B cell (primary cell): ENCODE measurements around the gene CSF1. TPM values are rescaled to one million over a fixed set of nuclear protein-coding genes. Genes with fewer than 3 reads are reported as not detected.

ENCODE experiments used
- ATAC-seq: fragments of 200-7000 bp; cut with Tn5 transposase; one replicate; pipeline ENCODE4 v1.10.0; 2021; ENCODE audit warnings: low read depth, mild to moderate bottlenecking, moderate number of reproducible peaks, moderate library complexity
- CTCF ChIA-PET: fragments of 350-600 bp; sonication (Branson Sonifier 250); formaldehyde crosslinking; loops from one replicate; lab custom pipeline; 2021; ENCODE audit warnings: antibody characterized with exemption, inconsistent platforms; lab: Charles Lee
- POLR2A ChIA-PET: fragments of 350-600 bp; sonication (Branson Sonifier 250); formaldehyde crosslinking; loops from one replicate; lab custom pipeline; 2021; ENCODE audit warnings: antibody characterized with exemption; lab: Charles Lee
- DNase-seq: peaks from one replicate; pipeline ENCODE4 v3.0.0; 2013
- H2AFZ ChIP-seq: 2 replicates; pipeline ENCODE4 v1.6.1; 2012; ENCODE audit warnings: mild to moderate bottlenecking, low read depth, low read length; ENCODE audit not compliant: insufficient read depth, poor library complexity, severe bottlenecking
- H3K27ac ChIP-seq, 2 donors: 1 replicate in 1 of 2; 2 replicates in 1 of 2; pipeline ENCODE4 v1.5.1; 2012 to 2013; ENCODE audit warnings: low read length in 2 of 2, mild to moderate bottlenecking in 2 of 2, moderate library complexity in 1 of 2
- H3K27me3 ChIP-seq, 4 experiments: fragments of 200-600 bp in 1 of 4; sonication (generic) in 1 of 4; replicated peaks in 1 of 4; 1 replicate in 2 of 4; 2 replicates in 2 of 4; pipeline versions ENCODE4 v1.6.1 to v1.7.0; 2013 to 2016; ENCODE audit warnings: low read length in 3 of 4, mild to moderate bottlenecking in 2 of 4, mixed read lengths in 1 of 4, moderate library complexity in 1 of 4; ENCODE audit not compliant: insufficient read depth in 4 of 4, control insufficient read depth in 3 of 4; ENCODE audit errors: control extremely low read depth in 1 of 4
- H3K36me3 ChIP-seq, 2 experiments: replicated peaks in 1 of 2; 1 replicate in 1 of 2; 2 replicates in 1 of 2; pipeline versions ENCODE4 v1.6.1 to v1.7.1; 2013; ENCODE audit warnings: low read length in 1 of 2; ENCODE audit not compliant: insufficient read depth in 2 of 2, control insufficient read depth in 1 of 2; ENCODE audit errors: control extremely low read depth in 1 of 2, extremely low read depth in 1 of 2
- H3K4me1 ChIP-seq, 2 donors: fragments of 200-600 bp in 1 of 2; sonication (generic) in 1 of 2; 1 replicate in 1 of 2; 2 replicates in 1 of 2; pipeline versions ENCODE4 v1.5.1 to v1.6.1; 2013 to 2017; ENCODE audit warnings: low read length in 2 of 2; ENCODE audit not compliant: control insufficient read depth in 2 of 2, insufficient read depth in 2 of 2
- H3K4me2 ChIP-seq: replicated peaks from 2 replicates; pipeline ENCODE3; 2012; ENCODE audit warnings: mild to moderate bottlenecking, low read depth, low read length; ENCODE audit not compliant: poor library complexity, severe bottlenecking
- H3K4me3 ChIP-seq, 5 experiments: fragments of 200-600 bp in 1 of 5; sonication (generic) in 1 of 5; 1 replicate in 3 of 5; 2 replicates in 2 of 5; pipeline versions ENCODE4 v1.5.1 to v1.7.0; 2011 to 2016; ENCODE audit warnings: low read length in 4 of 5, mild to moderate bottlenecking in 4 of 5, low read depth in 2 of 5, control low read depth in 1 of 5, moderate library complexity in 1 of 5; ENCODE audit not compliant: insufficient read depth in 1 of 5; ENCODE audit errors: control extremely low read depth in 1 of 5, extremely low read depth in 1 of 5
- H3K79me2 ChIP-seq: fragments of 200-600 bp; sonication (generic); one replicate; pipeline ENCODE4 v1.6.0; 2016; ENCODE audit warnings: low read length; ENCODE audit not compliant: control insufficient read depth, insufficient read depth
- H3K9ac ChIP-seq: fragments of 200-600 bp; sonication (generic); 2 replicates; pipeline ENCODE4 v1.6.1; 2017; ENCODE audit warnings: mild to moderate bottlenecking, low read length, moderate library complexity
- H3K9me3 ChIP-seq, 3 donors: one replicate each; pipeline versions ENCODE4 v1.6.1 to v1.7.1; 2013; ENCODE audit warnings: low read length in 2 of 3; ENCODE audit not compliant: control insufficient read depth in 2 of 3, insufficient read depth in 1 of 3; ENCODE audit errors: control extremely low read depth in 1 of 3
- H4K20me1 ChIP-seq: 2 replicates; pipeline ENCODE4 v1.6.0; 2012; ENCODE audit warnings: mild to moderate bottlenecking, low read length; ENCODE audit not compliant: insufficient read depth, control insufficient read depth, poor library complexity, severe bottlenecking
- H3K27ac Mint-ChIP-seq: one replicate; pipeline ENCODE4 v1.8.0; 2021; ENCODE audit warnings: mixed read lengths
- H3K27me3 Mint-ChIP-seq: one replicate; pipeline ENCODE4 v1.8.0; 2021; ENCODE audit warnings: mixed read lengths
- H3K4me1 Mint-ChIP-seq: one replicate; pipeline ENCODE4 v1.8.0; 2021; ENCODE audit warnings: mixed read lengths
- H3K4me3 Mint-ChIP-seq: one replicate; pipeline ENCODE4 v1.8.0; 2021; ENCODE audit warnings: mixed read lengths
- H3K9me3 Mint-ChIP-seq: one replicate; pipeline ENCODE4 v1.8.0; 2022; ENCODE audit warnings: mixed read lengths; ENCODE audit not compliant: insufficient read depth
- CTCF ChIP-seq: fragments of 200-600 bp; IDR thresholded peaks from one replicate; pipeline ENCODE4 v1.8.0; 2022; ENCODE audit warnings: antibody characterized with exemption, mild to moderate bottlenecking
- EZH2 ChIP-seq: IDR thresholded peaks from 2 replicates; pipeline ENCODE4 v1.6.1; 2012; ENCODE audit warnings: borderline replicate concordance, low read depth, mild to moderate bottlenecking, moderate library complexity, low read length; ENCODE audit not compliant: insufficient read depth, poor library complexity, severe bottlenecking
- WGBS: methylation state at CpG from one replicate; pipeline ENCODE4 v1.1.5; 2013; ENCODE audit warnings: missing lambda C conversion rate; ENCODE audit not compliant: insufficient coverage; 5-methylcytosine and 5-hydroxymethylcytosine counted together
- intact Hi-C: fragments of 100-400 bp; cut with micrococcal nuclease; formaldehyde crosslinking; loops from one replicate; pipeline ENCODE4 v1.10.0; 2022
- polyA plus RNA-seq: library from polyadenylated mRNA; depleted of rRNA; stranded (reverse); fragments of >200 nt; gene quantifications from 2 replicates; pipeline ENCODE4 v1.2.3, GENCODE V29; 2012
- total RNA-seq, 2 donors: library from RNA; stranded (reverse); fragments of 120-200 nt in 1 of 2; gene quantifications; 1 replicate in 1 of 2; 2 replicates in 1 of 2; pipeline versions ENCODE4 v1.2.3 to v1.2.4, GENCODE V29; 2013 to 2022

The CSF1 gene
- total and polyA plus RNA-seq, 2 donors (not counting 1 experiment from before 2014, with no cell fraction given) = 0.55 to 4.2 TPM

GRCh38 chr1:109969146-109969829, 58.6 kb downstream of the CSF1 start:
- Mint-ChIP-seq H3K4me3 (no peak overlapping the region), H3K4me1 (peaks cover 1% of the 10 kb centered on the region), H3K27ac (no peak overlapping the region), H3K9me3 (peaks cover 6% of the 10 kb centered on the region), H3K27me3 (peaks cover 10% of the 10 kb centered on the region)
- ChIA-PET CTCF (interaction anchor here (0.6 to 1.5 kb wide), 5 partner anchors 13 to 1820 kb away, joined by 3 to 6 read pairs (median 4); partner anchors contain the start of gene AHCYL1), POLR2A (interaction anchor here (0.6 to 1.2 kb wide), 2 partner anchors 10 to 15 kb away, joined by 3 read pairs; no protein-coding TSS in a partner anchor)
- peak; percentile 34 for DNase-seq
- H3K4me2 ChIP-seq = no peak overlapping the region
- intact Hi-C loops = no loop called here
- no peaks in the 10 kb centered on the region for H3K79me2 ChIP-seq
- no peaks in the 10 kb centered on the region for H4K20me1 ChIP-seq
- no peak overlapping the region for H3K9ac ChIP-seq
- no peaks in the 10 kb centered on the region for H3K4me1 ChIP-seq
- peak; percentile 43 for ATAC-seq
- no peak overlapping the region for H2AFZ ChIP-seq
- H3K36me3 ChIP-seq = no peaks in the 10 kb centered on the region
- peaks cover 2 to 3% (median 3%) of the 10 kb centered on the region in 3 donors for H3K9me3 ChIP-seq
- H3K4me3 ChIP-seq = no peak overlapping the region
- TF ChIP-seq CTCF (no peak), EZH2 (no peak)
- H3K27ac ChIP-seq = no peak overlapping the region
- no peaks in the 10 kb centered on the region for H3K27me3 ChIP-seq
- WGBS = 73% methylated on average over 2 of the region's 3 CpGs

- H3K4me3 ChIP-seq = no peak overlapping the region
- H3K79me2 ChIP-seq = no peaks in the 10 kb centered on the region
- H3K27ac ChIP-seq = no peak overlapping the region
- ATAC-seq = no peak
- no peak for TF ChIP-seq CTCF
- no peak for TF ChIP-seq EZH2
- 100% methylated on average over 1 of the region's 3 CpGs for WGBS
- H3K4me1 Mint-ChIP-seq = peaks cover 1% of the 10 kb centered on the region
- ChIA-PET POLR2A (interaction anchor here (0.6 to 1.2 kb wide), 2 partner anchors 10 to 15 kb away, joined by 3 read pairs; no protein-coding TSS in a partner anchor), CTCF (interaction anchor here (1.5 kb wide), 1 partner anchor 15 kb away, joined by 4 read pairs; the partner anchor contains the start of gene AHCYL1)
- no peak overlapping the region for H3K4me3 Mint-ChIP-seq
- no peak overlapping the region for H3K27ac Mint-ChIP-seq
- no peak overlapping the region for H3K9ac ChIP-seq
- no peaks in the 10 kb centered on the region for H4K20me1 ChIP-seq
- H3K9me3 Mint-ChIP-seq = peaks cover 6% of the 10 kb centered on the region
- H3K27me3 Mint-ChIP-seq = peaks cover 11% of the 10 kb centered on the region
- DNase-seq = no peak
- H3K4me2 ChIP-seq = no peak overlapping the region
- no peaks in the 10 kb centered on the region for H3K36me3 ChIP-seq
- intact Hi-C loops = no loop called here
- no peaks in the 10 kb centered on the region for H3K27me3 ChIP-seq
- H3K4me1 ChIP-seq = no peaks in the 10 kb centered on the region
- peaks cover 2 to 3% (median 3%) of the 10 kb centered on the region in 3 donors for H3K9me3 ChIP-seq
- H2AFZ ChIP-seq = no peak overlapping the region
Measured at GRCh38 chr1:109969907-109970306, 59.3 kb downstream of the CSF1 start.
